UCSD-AML1 (cell line): ENCODE measurements around the gene WFDC10B.
"Not testable (repeated sequence)": the region's sequence is repeated elsewhere in the genome, so short reads cannot be mapped to it uniquely, and the experiment has no call there.

ENCODE experiments used
- DNase-seq: peaks from one replicate; lab custom pipeline; 2025; ENCODE audit not compliant: unreplicated experiment; lab: John Stamatoyannopoulos, UW

Gene WFDC10B

DNA sequence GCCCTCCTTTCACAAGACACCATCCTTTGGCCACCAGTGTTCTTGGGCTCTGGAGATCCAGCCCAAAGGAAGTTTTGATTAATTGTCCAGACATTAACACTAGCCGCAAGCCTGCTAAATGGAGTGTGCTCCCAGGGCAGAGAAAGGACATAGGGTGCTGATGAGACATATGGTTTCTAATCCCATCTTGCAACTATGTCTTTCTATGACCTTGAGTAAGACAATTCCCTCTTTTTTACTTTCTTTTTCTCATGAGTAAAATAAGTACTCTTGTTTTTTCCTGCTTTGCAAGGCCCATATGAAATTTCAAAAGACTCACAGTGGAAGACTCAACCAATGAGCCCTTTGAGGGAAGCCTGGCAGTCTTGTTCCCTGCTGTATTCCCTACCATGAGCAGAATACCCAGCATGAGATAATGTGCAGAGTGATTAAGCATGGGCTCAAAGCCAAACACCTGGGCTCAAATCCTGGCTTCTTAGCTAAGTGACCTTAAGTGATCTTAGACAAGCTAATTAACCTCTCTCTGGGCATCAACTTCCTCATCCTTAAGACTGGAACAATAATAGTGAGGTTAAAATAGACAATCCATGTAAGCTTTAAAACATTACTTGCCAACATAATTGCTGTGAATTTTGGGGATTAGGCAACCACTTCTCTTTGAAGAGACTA is at the start of gene WFDC10B:
WFDC10B (minus strand) TSS at position 51 of the 669 bp plus-strand sequence. CDS start 19,027 bp downstream, outside the sequence.
- no peak for DNase-seq

DNA sequence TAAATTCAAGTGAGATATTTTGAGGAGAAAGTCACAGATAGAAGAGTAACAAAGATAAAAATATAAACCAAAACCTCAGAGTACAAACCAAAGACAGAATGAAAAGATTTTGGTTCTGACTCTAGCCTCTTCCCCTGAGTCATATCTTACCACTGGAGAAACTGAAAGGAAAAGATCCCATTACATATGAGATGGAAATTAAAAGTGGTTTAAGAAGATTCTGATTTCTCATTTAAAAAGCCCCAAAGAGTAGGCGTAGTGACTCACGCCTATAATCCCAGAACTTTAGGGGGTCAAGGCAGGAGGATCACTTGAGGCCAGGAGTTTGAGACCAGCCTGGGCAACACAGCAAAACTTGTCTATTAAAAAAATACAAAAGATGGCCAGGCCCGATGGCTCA is 47.9 kb upstream of the WFDC10B start:
- no peak for DNase-seq

DNA sequence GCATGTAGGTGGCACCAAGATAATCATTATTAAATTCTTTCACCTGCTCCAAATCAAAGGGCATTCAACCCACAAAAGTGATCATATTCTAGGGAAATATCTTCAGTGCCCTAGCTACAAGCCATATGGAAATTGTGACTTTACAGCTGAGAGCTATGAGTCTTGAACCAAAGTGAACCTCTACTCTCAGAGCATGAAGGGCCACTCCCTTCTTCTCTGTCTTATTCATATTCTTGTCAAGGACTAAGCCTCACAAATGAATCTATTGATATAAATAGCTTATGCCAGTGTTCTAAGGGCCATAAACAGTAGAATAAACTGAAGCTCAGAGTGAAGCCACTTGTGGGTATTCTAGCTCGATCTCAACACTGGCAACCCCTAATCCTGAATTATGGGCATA is 46.9 kb upstream of the WFDC10B start:
- DNase-seq = no peak

GRCh38 chr20:45745015-45745414 is 40.2 kb upstream of the WFDC10B start:
- no peak for DNase-seq

DNA sequence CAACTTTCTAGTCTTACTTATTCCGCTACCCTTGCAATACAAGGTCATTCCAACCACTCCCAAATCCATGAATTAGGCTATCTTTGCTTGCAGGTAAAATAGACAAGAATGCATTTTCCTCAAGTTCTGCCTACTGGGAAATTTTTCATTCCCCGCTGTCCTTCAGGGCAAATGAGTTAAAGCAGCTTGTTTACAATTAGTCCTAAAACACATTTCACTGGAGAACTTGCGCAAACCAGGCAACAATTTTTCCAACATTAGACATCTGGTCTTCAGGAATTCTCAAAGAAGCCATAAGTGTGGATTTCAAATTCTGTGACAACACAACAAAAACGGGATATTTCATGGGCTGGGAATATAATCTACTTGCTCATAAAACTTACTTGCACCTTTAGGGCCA is 37.8 kb upstream of the WFDC10B start:
- no peak for DNase-seq

- no peak for DNase-seq
Measured at GRCh38 chr20:45735988-45736387, 31.2 kb upstream of the WFDC10B start.

DNA sequence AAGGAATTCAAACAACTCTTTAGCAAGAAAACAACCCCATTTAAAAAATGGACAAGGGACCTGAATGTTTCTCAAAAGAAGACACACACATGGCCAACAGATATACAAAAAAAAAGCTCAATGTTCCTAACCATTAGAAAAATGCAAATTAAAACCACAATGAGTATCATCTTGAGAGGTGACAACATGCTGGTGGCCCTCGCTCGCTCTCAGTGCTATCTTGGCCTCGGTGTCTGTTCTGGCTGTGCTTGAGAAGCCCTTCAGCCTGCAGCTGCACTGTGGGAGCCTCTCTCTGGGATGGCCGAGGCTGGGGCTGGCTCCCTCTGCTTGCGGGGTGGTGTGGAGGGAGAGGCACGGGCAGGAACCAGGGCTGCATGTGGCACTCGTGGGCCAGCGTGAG is 30.7 kb upstream of the WFDC10B start:
- DNase-seq = no peak

- no peak for DNase-seq
Measured at GRCh38 chr20:45732199-45732598, 27.4 kb upstream of the WFDC10B start.

GRCh38 chr20:45727044-45727443 is 22.2 kb upstream of the WFDC10B start:
- DNase-seq = no peak

DNA sequence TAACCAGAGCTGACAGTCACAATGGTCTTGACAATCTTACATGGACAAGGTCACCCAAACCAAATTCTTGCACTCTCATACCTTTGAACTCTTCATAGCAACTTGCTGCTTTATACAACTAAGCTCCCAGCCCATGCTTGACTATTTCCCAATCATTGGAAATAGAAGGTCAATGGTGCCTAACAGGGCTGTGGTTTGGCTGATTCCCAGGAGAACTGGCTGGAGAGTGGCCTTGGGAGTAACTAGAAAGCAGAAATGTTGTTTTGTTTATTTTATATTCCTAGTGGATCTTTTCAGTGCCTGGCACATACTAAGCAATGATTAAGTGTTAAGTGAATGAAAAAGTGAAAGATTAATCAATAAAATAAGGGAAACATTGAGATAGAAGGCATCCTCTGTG is 20.3 kb upstream of the WFDC10B start:
- no peak for DNase-seq

DNA sequence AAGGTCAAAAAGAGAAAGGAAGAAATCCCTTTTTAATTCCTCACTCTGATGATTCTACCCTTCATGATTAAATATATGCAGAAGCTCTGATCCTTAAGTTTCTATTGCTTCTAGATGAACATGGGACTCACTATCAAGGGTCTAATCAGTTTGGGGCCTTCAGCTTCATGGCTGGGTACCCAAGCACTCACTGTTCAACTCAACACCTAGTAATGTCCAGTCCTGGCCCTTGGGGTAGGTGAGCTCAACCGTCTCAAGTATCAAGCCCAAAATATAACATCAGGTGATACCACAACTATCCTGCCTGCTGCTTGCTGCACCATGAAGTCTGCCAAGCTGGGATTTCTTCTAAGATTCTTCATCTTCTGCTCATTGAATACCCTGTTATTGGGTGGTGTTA is 17.2 kb upstream of the WFDC10B start, which contains the start of gene SPINT4:
SPINT4 (plus strand) TSS at position 301 of the 400 bp plus-strand sequence; CDS start at position 322, 21 bp downstream.
- no peak for DNase-seq

DNA sequence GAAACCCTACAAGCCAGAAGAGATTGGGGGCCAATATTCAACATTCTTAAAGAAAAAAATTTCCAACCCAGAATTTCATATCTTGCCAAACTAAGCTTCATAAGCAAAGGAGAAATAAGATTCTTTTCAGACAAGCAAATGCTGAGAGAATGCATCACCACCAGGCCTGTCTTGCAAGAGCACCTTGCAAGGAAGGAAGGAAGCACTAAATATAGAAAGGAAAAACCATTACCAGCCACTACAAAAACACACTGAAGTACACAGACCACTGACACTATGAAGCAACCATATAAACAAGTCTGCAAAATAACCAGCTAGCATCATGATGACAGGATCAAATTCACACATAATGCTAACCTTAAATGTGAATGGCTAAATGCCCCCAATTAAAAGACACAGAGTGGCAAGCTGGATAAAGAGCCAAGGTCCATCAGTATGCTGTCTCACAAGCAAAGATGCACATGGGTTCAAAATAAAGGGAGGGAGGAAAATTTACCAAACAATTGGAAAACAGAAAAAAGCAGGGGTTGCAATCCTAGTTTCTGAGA is 11.4 kb upstream of the WFDC10B start:
- DNase-seq = not testable (repeated sequence)

- no peak for DNase-seq
Measured at GRCh38 chr20:45701873-45702272, 2.9 kb downstream of the WFDC10B start, which contains the start of gene WFDC13. WFDC13 (plus strand) TSS chr20:45702038; CDS start chr20:45702124, 86 bp downstream.

DNA sequence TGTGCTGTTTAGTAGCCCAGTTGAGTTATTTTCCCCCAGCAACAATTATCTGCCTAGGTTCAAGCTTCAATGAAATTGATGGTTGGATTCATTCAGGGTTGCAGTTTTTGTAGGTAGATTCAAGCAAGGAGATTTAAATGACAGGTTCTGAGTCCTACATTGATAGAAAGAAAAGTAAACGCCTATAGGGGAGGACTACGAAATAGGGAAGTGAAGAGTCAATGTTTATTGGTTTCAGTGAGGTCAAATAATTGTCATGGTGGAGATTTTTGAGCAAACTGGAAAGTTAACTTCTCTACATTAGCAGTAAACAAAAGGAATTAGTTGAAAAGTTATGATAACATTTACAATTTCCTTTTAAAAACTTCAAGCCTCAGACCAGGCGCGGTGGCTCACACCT is 3.7 kb downstream of the WFDC10B start:
- DNase-seq = no peak

- no peak for DNase-seq
Measured at GRCh38 chr20:45695496-45695895, 9.3 kb downstream of the WFDC10B start.

GRCh38 chr20:45693346-45693745 is 11.5 kb downstream of the WFDC10B start:
- not testable (repeated sequence) for DNase-seq

GRCh38 chr20:45685896-45686295 is 18.9 kb downstream of the WFDC10B start:
- DNase-seq = no peak

DNA sequence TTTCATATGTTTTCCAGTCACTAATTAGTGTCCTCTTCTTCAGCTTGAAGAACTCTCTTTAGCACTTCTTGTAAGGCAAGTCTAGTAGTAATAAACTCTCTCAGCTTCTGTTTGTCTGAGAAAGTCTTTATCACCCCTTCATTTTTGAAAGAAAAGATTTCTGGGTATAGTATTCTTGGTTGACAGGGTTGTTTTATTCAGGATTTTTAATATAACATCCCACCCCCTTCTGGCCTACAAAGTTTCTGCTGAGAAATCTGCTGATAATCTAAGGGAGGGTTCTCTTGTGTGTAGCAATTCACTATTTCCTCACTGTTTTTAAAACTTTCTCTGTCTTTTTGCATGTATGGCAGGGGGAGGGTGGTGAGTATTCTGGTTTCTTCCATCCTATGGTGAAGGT is 25.2 kb downstream of the WFDC10B start:
- DNase-seq = no peak

- DNase-seq = no peak
Measured at GRCh38 chr20:45672765-45673164, 32.1 kb downstream of the WFDC10B start.

- no peak for DNase-seq
Measured at GRCh38 chr20:45670139-45670538, 34.7 kb downstream of the WFDC10B start, which contains the start of gene WFDC11. WFDC11 (minus strand) TSS chr20:45670239; CDS start chr20:45650600, 19,639 bp downstream.

DNA sequence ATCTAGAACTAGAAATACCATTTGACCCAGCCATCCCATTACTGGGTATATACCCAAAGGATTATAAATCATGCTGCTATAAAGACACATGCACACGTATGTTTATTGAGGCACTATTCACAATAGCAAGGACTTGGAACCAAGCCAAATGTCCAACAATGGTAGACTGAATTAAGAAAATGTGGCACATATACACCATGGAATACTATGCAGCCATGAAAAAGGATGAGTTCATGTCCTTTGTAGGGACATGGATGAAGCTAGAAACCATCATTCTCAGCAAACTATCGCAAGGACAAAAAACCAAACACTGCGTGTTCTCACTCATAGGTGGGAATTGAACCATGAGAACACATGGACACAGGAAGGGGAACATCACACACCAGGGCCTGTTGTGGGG is 47.8 kb downstream of the WFDC10B start:
- not testable (repeated sequence) for DNase-seq

GRCh38 chr20:45651726-45652125 is 53.1 kb downstream of the WFDC10B start:
- not testable (repeated sequence) for DNase-seq
